Stomach smooth muscle (tissue), 2 donors: ENCODE measurements around the gene RIMBP2.

Experiments
- H3K27ac ChIP-seq: one replicate; pipeline ENCODE4 v1.7.0; 2013; ENCODE audit warnings: mild to moderate bottlenecking, low read length, inconsistent platforms
- H3K27me3 ChIP-seq, 2 donors: one replicate each; pipeline ENCODE4 v1.7.0; 2013; ENCODE audit warnings: low read length in 2 of 2; ENCODE audit not compliant: insufficient read depth in 2 of 2, control insufficient read depth in 1 of 2
- H3K36me3 ChIP-seq, 2 donors: one replicate each; pipeline ENCODE4 v1.7.0; 2013; ENCODE audit warnings: low read length in 2 of 2; ENCODE audit not compliant: control insufficient read depth in 2 of 2, insufficient read depth in 2 of 2
- H3K4me1 ChIP-seq: one replicate; pipeline ENCODE4 v1.7.0; 2013; ENCODE audit warnings: low read length; ENCODE audit not compliant: control insufficient read depth, insufficient read depth
- H3K4me3 ChIP-seq, 2 donors: one replicate each; pipeline ENCODE4 v1.7.0; 2013; ENCODE audit warnings: low read length in 2 of 2
- H3K9ac ChIP-seq, 2 donors: one replicate each; pipeline ENCODE4 v1.7.0; 2013; ENCODE audit warnings: low read length in 2 of 2, mild to moderate bottlenecking in 1 of 2
- H3K9me3 ChIP-seq, 2 donors: one replicate each; pipeline ENCODE4 v1.7.0; 2013; ENCODE audit warnings: low read length in 2 of 2; ENCODE audit not compliant: control insufficient read depth in 2 of 2
- donor health status: healthy.
- donor health status: Pancreatic carcinoma.

The RIMBP2 gene

GRCh38 chr12:130434560-130434959 lies 281.5 kb downstream of the RIMBP2 start:
- Histone ChIP-seq H3K9ac (no peak overlapping the region), H3K9me3 (peaks cover 4 to 11% of the 10 kb centered on the region in 2 donors), H3K4me3 (no peak overlapping the region), H3K27ac (no peak overlapping the region), H3K4me1 (no peaks in the 10 kb centered on the region), H3K27me3 (no peaks in the 10 kb centered on the region), H3K36me3 (no peaks in the 10 kb centered on the region)

GRCh38 chr12:130433834-130434233 lies 282.3 kb downstream of the RIMBP2 start:
- Histone ChIP-seq H3K9ac (no peak overlapping the region), H3K9me3 (peaks cover 4 to 11% of the 10 kb centered on the region in 2 donors), H3K27me3 (no peaks in the 10 kb centered on the region), H3K4me1 (no peaks in the 10 kb centered on the region), H3K4me3 (no peak overlapping the region), H3K36me3 (no peaks in the 10 kb centered on the region), H3K27ac (no peak overlapping the region)

- H3K27ac ChIP-seq = no peak overlapping the region
- H3K4me3 ChIP-seq = no peak overlapping the region
- no peaks in the 10 kb centered on the region for H3K36me3 ChIP-seq
- no peaks in the 10 kb centered on the region for H3K27me3 ChIP-seq
- H3K4me1 ChIP-seq = no peaks in the 10 kb centered on the region
- H3K9ac ChIP-seq = no peak overlapping the region
- peaks cover 4 to 11% of the 10 kb centered on the region in 2 donors for H3K9me3 ChIP-seq
These were observed 282.7 kb downstream of the RIMBP2 start for GRCh38 chr12:130433411-130433810.

- H3K4me3 ChIP-seq = no peak overlapping the region
- H3K4me1 ChIP-seq = no peaks in the 10 kb centered on the region
- H3K27me3 ChIP-seq = no peaks in the 10 kb centered on the region
- H3K36me3 ChIP-seq = no peaks in the 10 kb centered on the region
- H3K9me3 ChIP-seq = peaks cover 4 to 11% of the 10 kb centered on the region in 2 donors
- no peak overlapping the region for H3K9ac ChIP-seq
- H3K27ac ChIP-seq = no peak overlapping the region
These were observed 284.9 kb downstream of the RIMBP2 start for GRCh38 chr12:130431176-130431575.

- Histone ChIP-seq H3K9me3 (peaks cover 4 to 11% of the 10 kb centered on the region in 2 donors), H3K4me1 (no peaks in the 10 kb centered on the region), H3K36me3 (no peaks in the 10 kb centered on the region), H3K4me3 (no peak overlapping the region), H3K9ac (no peak overlapping the region), H3K27me3 (no peaks in the 10 kb centered on the region), H3K27ac (no peak overlapping the region)
These were observed 286.2 kb downstream of the RIMBP2 start for GRCh38 chr12:130429656-130430505.

- Histone ChIP-seq H3K9me3 (peaks cover 0 to 4% of the 10 kb centered on the region in 2 donors), H3K27me3 (no peaks in the 10 kb centered on the region), H3K27ac (no peak overlapping the region), H3K9ac (no peak overlapping the region), H3K4me3 (no peak overlapping the region), H3K36me3 (no peaks in the 10 kb centered on the region), H3K4me1 (no peaks in the 10 kb centered on the region)
These were observed 288.0 kb downstream of the RIMBP2 start for GRCh38 chr12:130428116-130428515.

GRCh38 chr12:130427381-130427887 lies 288.7 kb downstream of the RIMBP2 start:
- Histone ChIP-seq H3K27me3 (no peaks in the 10 kb centered on the region), H3K9me3 (no peaks in the 10 kb centered on the region), H3K9ac (no peak overlapping the region), H3K27ac (no peak overlapping the region), H3K4me1 (no peaks in the 10 kb centered on the region), H3K4me3 (no peak overlapping the region), H3K36me3 (no peaks in the 10 kb centered on the region)

GRCh38 chr12:130425698-130426245 lies 290.3 kb downstream of the RIMBP2 start:
- H3K9me3 ChIP-seq = no peaks in the 10 kb centered on the region

GRCh38 chr12:130424858-130425697 lies 291.0 kb downstream of the RIMBP2 start:
- H3K27ac ChIP-seq = no peak overlapping the region
- H3K4me3 ChIP-seq = no peak overlapping the region
- H3K4me1 ChIP-seq = no peaks in the 10 kb centered on the region
- peaks cover 0 to 2% of the 10 kb centered on the region in 2 donors for H3K27me3 ChIP-seq
- no peaks in the 10 kb centered on the region for H3K9me3 ChIP-seq
- no peaks in the 10 kb centered on the region for H3K36me3 ChIP-seq
- H3K9ac ChIP-seq = no peak overlapping the region

More at GRCh38 chr12:130425698-130426245, 290.3 kb downstream of the RIMBP2 start:
- Histone ChIP-seq H3K4me1 (no peaks in the 10 kb centered on the region), H3K9ac (no peak overlapping the region), H3K4me3 (no peak overlapping the region), H3K36me3 (no peaks in the 10 kb centered on the region), H3K27me3 (peaks cover 0 to 2% of the 10 kb centered on the region in 2 donors), H3K27ac (no peak overlapping the region)

GRCh38 chr12:130423991-130424857 lies 291.9 kb downstream of the RIMBP2 start:
- H3K4me1 ChIP-seq = no peaks in the 10 kb centered on the region
- H3K27ac ChIP-seq = no peak overlapping the region
- no peaks in the 10 kb centered on the region for H3K36me3 ChIP-seq
- no peak overlapping the region for H3K4me3 ChIP-seq
- H3K9me3 ChIP-seq = no peaks in the 10 kb centered on the region
- peaks cover 0 to 2% of the 10 kb centered on the region in 2 donors for H3K27me3 ChIP-seq
- H3K9ac ChIP-seq = no peak overlapping the region
